Transverse colon (tissue), 4 donors: ENCODE data around the gene SYNPO2.

ENCODE experiments used
- EP300 ChIP-seq: sonication (generic); formaldehyde crosslinking; IDR thresholded peaks from one replicate; pipeline ENCODE4 v1.6.1; 2017; ENCODE audit warnings: antibody characterized with exemption, low read depth
- POLR2A ChIP-seq: fragments of 450-650 bp; IDR thresholded peaks from one replicate; pipeline ENCODE4 v1.6.1; 2016; ENCODE audit warnings: antibody characterized with exemption, mild to moderate bottlenecking, moderate library complexity
- POLR2AphosphoS5 ChIP-seq, 3 donors: sonication (generic); formaldehyde crosslinking; IDR thresholded peaks; one replicate each; pipeline ENCODE4 v1.6.1; 2016; ENCODE audit warnings: antibody characterized with exemption in 3 of 3
- TF ChIP-seq, protein P1 (sequence below), 5 experiments: fragments of 200-600 bp in 3 of 5; fragments of 450-650 bp in 2 of 5; sonication (generic) in 3 of 5; IDR thresholded peaks; 1 replicate in 2 of 5; 2 replicates in 3 of 5; pipeline ENCODE4 v1.5.1; 2016 to 2017; ENCODE audit warnings: antibody characterized with exemption in 5 of 5, inconsistent platforms in 3 of 5, mild to moderate bottlenecking in 2 of 5, moderate library complexity in 1 of 5

GRCh38 chr4:118848242-118848641 lies 40.4 kb upstream of the SYNPO2 start:
- no peak for TF ChIP-seq POLR2A
- TF ChIP-seq, protein P1, sequence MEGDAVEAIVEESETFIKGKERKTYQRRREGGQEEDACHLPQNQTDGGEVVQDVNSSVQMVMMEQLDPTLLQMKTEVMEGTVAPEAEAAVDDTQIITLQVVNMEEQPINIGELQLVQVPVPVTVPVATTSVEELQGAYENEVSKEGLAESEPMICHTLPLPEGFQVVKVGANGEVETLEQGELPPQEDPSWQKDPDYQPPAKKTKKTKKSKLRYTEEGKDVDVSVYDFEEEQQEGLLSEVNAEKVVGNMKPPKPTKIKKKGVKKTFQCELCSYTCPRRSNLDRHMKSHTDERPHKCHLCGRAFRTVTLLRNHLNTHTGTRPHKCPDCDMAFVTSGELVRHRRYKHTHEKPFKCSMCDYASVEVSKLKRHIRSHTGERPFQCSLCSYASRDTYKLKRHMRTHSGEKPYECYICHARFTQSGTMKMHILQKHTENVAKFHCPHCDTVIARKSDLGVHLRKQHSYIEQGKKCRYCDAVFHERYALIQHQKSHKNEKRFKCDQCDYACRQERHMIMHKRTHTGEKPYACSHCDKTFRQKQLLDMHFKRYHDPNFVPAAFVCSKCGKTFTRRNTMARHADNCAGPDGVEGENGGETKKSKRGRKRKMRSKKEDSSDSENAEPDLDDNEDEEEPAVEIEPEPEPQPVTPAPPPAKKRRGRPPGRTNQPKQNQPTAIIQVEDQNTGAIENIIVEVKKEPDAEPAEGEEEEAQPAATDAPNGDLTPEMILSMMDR (IDR thresholded peaks at IDR 0.05): no peak
- TF ChIP-seq POLR2AphosphoS5 (IDR thresholded peaks at IDR 0.05): no peak
- no peak for TF ChIP-seq EP300
